GM23338 (cell line): ENCODE data around the gene CLDN7. TPM values are rescaled to one million over a fixed set of nuclear protein-coding genes. Genes with fewer than 3 reads are reported as not detected.

ENCODE experiments used
- ATAC-seq: fragments of 200-7000 bp; cut with Tn5 transposase; 3 replicates; pipeline ENCODE4 v1.9.1; 2020
- DNase-seq: peaks from one replicate; pipeline ENCODE4 v3.0.0-alpha.2; 2015; ENCODE audit warnings: low spot score
- H2AFZ ChIP-seq: fragments of 200-600 bp; sonication (generic); 2 replicates; pipeline ENCODE4 v1.8.0; 2016; ENCODE audit warnings: antibody characterized with exemption, mild to moderate bottlenecking, moderate library complexity
- H3F3A ChIP-seq: fragments of 200-600 bp; sonication (generic); replicated peaks from 2 replicates; pipeline ENCODE4 v1.8.0; 2017; ENCODE audit warnings: antibody characterized with exemption, mixed run types, low read depth
- H3K27ac ChIP-seq: fragments of 200-600 bp; sonication (generic); 2 replicates; pipeline ENCODE4 v1.6.1; 2016; ENCODE audit warnings: low read depth
- H3K27me3 ChIP-seq: fragments of 200-600 bp; sonication (generic); 2 replicates; pipeline ENCODE4 v1.8.0; 2016; ENCODE audit warnings: mild to moderate bottlenecking, mixed run types, moderate library complexity; ENCODE audit not compliant: insufficient read depth
- H3K36me3 ChIP-seq: fragments of 200-600 bp; sonication (generic); 2 replicates; pipeline ENCODE4 v1.8.0; 2016; ENCODE audit warnings: mild to moderate bottlenecking; ENCODE audit not compliant: insufficient read depth
- H3K4me1 ChIP-seq: fragments of 200-600 bp; sonication (generic); 2 replicates; pipeline ENCODE4 v1.8.0; 2016; ENCODE audit warnings: mild to moderate bottlenecking, moderate library complexity; ENCODE audit not compliant: insufficient read depth
- H3K4me2 ChIP-seq: fragments of 200-600 bp; sonication (generic); 2 replicates; pipeline ENCODE4 v1.7.1; 2017; ENCODE audit warnings: mixed run types
- H3K4me3 ChIP-seq: fragments of 200-600 bp; sonication (generic); 2 replicates; pipeline ENCODE4 v1.6.1; 2016; ENCODE audit warnings: mixed run types
- H3K79me2 ChIP-seq: fragments of 200-600 bp; sonication (generic); replicated peaks from 2 replicates; pipeline ENCODE4 v1.8.0; 2017; ENCODE audit warnings: mild to moderate bottlenecking; ENCODE audit not compliant: insufficient read depth
- H3K9me2 ChIP-seq: fragments of 200-600 bp; sonication (generic); 2 replicates; pipeline ENCODE4 v1.8.0; 2017; ENCODE audit not compliant: insufficient read depth
- H4K20me1 ChIP-seq: fragments of 200-600 bp; sonication (generic); replicated peaks from 2 replicates; pipeline ENCODE4 v1.8.0; 2017; ENCODE audit warnings: mild to moderate bottlenecking; ENCODE audit not compliant: insufficient read depth
- H3K27ac Mint-ChIP-seq: 2 replicates; pipeline ENCODE4 v1.8.0; 2020; ENCODE audit warnings: inconsistent platforms, mild to moderate bottlenecking, moderate library complexity, mixed read lengths
- H3K27me3 Mint-ChIP-seq: 3 replicates; pipeline ENCODE4 v1.8.0; 2022; ENCODE audit warnings: low read depth, mild to moderate bottlenecking, moderate library complexity, mixed read lengths, inconsistent platforms; ENCODE audit not compliant: insufficient read depth, poor library complexity
- H3K36me3 Mint-ChIP-seq: 3 replicates; pipeline ENCODE4 v1.8.0; 2021; ENCODE audit warnings: low read depth, mild to moderate bottlenecking, inconsistent platforms, moderate library complexity, mixed read lengths
- H3K4me1 Mint-ChIP-seq: 3 replicates; pipeline ENCODE4 v1.8.0; 2020; ENCODE audit warnings: mild to moderate bottlenecking, inconsistent platforms, mixed read lengths
- H3K4me3 Mint-ChIP-seq: 3 replicates; pipeline ENCODE4 v1.8.0; 2021; ENCODE audit warnings: moderate library complexity, mild to moderate bottlenecking, inconsistent platforms, mixed read lengths
- H3K9me3 Mint-ChIP-seq: 3 replicates; pipeline ENCODE4 v1.8.0; 2020; ENCODE audit warnings: moderate library complexity, mild to moderate bottlenecking, inconsistent platforms, mixed read lengths
- CREB1 ChIP-seq: fragments of 250-450 bp; sonication (Bioruptor Pico); IDR thresholded peaks from 2 replicates; pipeline ENCODE4 v1.5.0; 2020; ENCODE audit warnings: low read depth, mild to moderate bottlenecking, moderate library complexity
- CTCF ChIP-seq, 2 experiments: fragments of 200-600 bp in 1 of 2; sonication (generic) in 1 of 2; conservative IDR thresholded peaks; 2 replicates each; pipeline versions ENCODE4 v1.5.1 to v1.6.1; 2016 to 2017; ENCODE audit warnings: antibody characterized with exemption in 2 of 2, low read depth in 2 of 2, mild to moderate bottlenecking in 2 of 2, moderate library complexity in 1 of 2
- ETS1 ChIP-seq: IDR thresholded peaks from 2 replicates; pipeline ENCODE4 v1.6.1; 2016; ENCODE audit warnings: antibody characterized with exemption
- EZH2 ChIP-seq: fragments of 200-600 bp; sonication (generic); IDR thresholded peaks from one replicate; pipeline ENCODE4 v1.8.0; 2017; ENCODE audit warnings: antibody characterized with exemption, mild to moderate bottlenecking, low read depth; ENCODE audit not compliant: unreplicated experiment
- EZH2phosphoT487 ChIP-seq: fragments of 200-600 bp; sonication (generic); IDR thresholded peaks from one replicate; pipeline ENCODE4 v1.8.1; 2018; ENCODE audit warnings: antibody characterized with exemption; ENCODE audit not compliant: unreplicated experiment
- JUNB ChIP-seq: IDR thresholded peaks from one replicate; pipeline ENCODE4 v1.6.1; 2016; ENCODE audit warnings: antibody characterized with exemption; ENCODE audit not compliant: unreplicated experiment
- NANOG ChIP-seq: IDR thresholded peaks from 2 replicates; pipeline ENCODE4 v1.6.1; 2016; ENCODE audit warnings: antibody characterized with exemption, borderline replicate concordance
- POLR2AphosphoS5 ChIP-seq: IDR thresholded peaks from 2 replicates; pipeline ENCODE4 v1.6.1; 2016; ENCODE audit warnings: antibody characterized with exemption, low read depth
- REST ChIP-seq: IDR thresholded peaks from one replicate; pipeline ENCODE4 v1.6.1; 2018; ENCODE audit warnings: antibody characterized with exemption; ENCODE audit not compliant: unreplicated experiment
- STAT1 ChIP-seq: IDR thresholded peaks from one replicate; pipeline ENCODE4 v1.6.1; 2016; ENCODE audit warnings: antibody characterized with exemption; ENCODE audit not compliant: unreplicated experiment
- ZNF114 ChIP-seq: fragments of 250-450 bp; sonication (Bioruptor Pico); IDR thresholded peaks from 2 replicates; pipeline ENCODE4 v1.5.0; 2020; ENCODE audit warnings: mild to moderate bottlenecking, moderate library complexity
- ZNF331 ChIP-seq: fragments of 250-450 bp; sonication (Bioruptor Pico); IDR thresholded peaks from 2 replicates; pipeline ENCODE4 v1.5.0; 2020; ENCODE audit warnings: low read depth, mild to moderate bottlenecking, moderate library complexity
- polyA plus RNA-seq: library from polyadenylated mRNA; unstranded; fragments of >200 nt; fragmentation: Nextera tagmentation; extraction: Ambion mirVana; gene quantifications from 2 replicates; pipeline ENCODE4 v1.2.1, GENCODE V29; 2016
- total RNA-seq: library from RNA; depleted of rRNA; stranded (reverse); fragments of >200 nt; shearing (Covaris generic); gene quantifications from 2 replicates; pipeline ENCODE4 v1.2.3, GENCODE V29; 2014
- TF ChIP-seq, protein P1 (sequence below): fragments of 250-450 bp; sonication (Bioruptor Pico); IDR thresholded peaks from 2 replicates; pipeline ENCODE4 v1.5.0; 2020; ENCODE audit warnings: mild to moderate bottlenecking, moderate library complexity

The CLDN7 gene
- total and polyA plus RNA-seq, 2 experiments from 2014 or later = 50.7 to 111 TPM

DNA sequence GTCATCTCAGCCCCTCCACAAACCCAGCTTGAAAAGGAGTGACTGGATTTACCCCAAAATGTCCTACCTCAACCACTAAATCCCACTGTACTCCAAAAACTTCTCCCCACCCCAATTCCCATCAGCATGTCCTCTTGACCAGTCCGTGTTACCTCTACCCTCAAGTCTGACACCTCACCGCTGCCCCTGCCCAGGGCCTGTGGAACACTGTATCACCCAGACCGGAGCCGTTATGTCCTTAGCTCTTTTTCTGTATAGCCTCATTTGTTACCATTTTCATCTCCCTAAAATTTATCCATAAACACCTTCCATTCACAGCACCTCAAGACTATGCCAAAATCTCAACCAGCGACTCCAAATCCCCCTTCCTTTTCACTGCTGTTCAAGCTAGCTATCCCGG lies 25.5 kb downstream of the CLDN7 start:
- Mint-ChIP-seq H3K36me3 (peaks cover 55% of the 10 kb centered on the region), H3K27me3 (peaks cover 23% of the 10 kb centered on the region), H3K4me1 (peaks cover 46% of the 10 kb centered on the region), H3K4me3 (peak overlapping the region; percentile 87), H3K27ac (peak overlapping the region; percentile 45), H3K9me3 (peaks cover 3% of the 10 kb centered on the region)
- H3K4me2 ChIP-seq = peak overlapping the region; percentile 82
- no peak for TF ChIP-seq ZNF114 (CRISPR knock-in tag)
- TF ChIP-seq CTCF (conservative IDR thresholded peaks at IDR 0.05; ENCODE audit: low read depth in 2 of 2) = no peak
- TF ChIP-seq CREB1 (CRISPR knock-in tag) = no peak
- TF ChIP-seq POLR2AphosphoS5 = no peak
- no peak for TF ChIP-seq REST
- TF ChIP-seq EZH2phosphoT487 = no peak
- TF ChIP-seq, protein P1, sequence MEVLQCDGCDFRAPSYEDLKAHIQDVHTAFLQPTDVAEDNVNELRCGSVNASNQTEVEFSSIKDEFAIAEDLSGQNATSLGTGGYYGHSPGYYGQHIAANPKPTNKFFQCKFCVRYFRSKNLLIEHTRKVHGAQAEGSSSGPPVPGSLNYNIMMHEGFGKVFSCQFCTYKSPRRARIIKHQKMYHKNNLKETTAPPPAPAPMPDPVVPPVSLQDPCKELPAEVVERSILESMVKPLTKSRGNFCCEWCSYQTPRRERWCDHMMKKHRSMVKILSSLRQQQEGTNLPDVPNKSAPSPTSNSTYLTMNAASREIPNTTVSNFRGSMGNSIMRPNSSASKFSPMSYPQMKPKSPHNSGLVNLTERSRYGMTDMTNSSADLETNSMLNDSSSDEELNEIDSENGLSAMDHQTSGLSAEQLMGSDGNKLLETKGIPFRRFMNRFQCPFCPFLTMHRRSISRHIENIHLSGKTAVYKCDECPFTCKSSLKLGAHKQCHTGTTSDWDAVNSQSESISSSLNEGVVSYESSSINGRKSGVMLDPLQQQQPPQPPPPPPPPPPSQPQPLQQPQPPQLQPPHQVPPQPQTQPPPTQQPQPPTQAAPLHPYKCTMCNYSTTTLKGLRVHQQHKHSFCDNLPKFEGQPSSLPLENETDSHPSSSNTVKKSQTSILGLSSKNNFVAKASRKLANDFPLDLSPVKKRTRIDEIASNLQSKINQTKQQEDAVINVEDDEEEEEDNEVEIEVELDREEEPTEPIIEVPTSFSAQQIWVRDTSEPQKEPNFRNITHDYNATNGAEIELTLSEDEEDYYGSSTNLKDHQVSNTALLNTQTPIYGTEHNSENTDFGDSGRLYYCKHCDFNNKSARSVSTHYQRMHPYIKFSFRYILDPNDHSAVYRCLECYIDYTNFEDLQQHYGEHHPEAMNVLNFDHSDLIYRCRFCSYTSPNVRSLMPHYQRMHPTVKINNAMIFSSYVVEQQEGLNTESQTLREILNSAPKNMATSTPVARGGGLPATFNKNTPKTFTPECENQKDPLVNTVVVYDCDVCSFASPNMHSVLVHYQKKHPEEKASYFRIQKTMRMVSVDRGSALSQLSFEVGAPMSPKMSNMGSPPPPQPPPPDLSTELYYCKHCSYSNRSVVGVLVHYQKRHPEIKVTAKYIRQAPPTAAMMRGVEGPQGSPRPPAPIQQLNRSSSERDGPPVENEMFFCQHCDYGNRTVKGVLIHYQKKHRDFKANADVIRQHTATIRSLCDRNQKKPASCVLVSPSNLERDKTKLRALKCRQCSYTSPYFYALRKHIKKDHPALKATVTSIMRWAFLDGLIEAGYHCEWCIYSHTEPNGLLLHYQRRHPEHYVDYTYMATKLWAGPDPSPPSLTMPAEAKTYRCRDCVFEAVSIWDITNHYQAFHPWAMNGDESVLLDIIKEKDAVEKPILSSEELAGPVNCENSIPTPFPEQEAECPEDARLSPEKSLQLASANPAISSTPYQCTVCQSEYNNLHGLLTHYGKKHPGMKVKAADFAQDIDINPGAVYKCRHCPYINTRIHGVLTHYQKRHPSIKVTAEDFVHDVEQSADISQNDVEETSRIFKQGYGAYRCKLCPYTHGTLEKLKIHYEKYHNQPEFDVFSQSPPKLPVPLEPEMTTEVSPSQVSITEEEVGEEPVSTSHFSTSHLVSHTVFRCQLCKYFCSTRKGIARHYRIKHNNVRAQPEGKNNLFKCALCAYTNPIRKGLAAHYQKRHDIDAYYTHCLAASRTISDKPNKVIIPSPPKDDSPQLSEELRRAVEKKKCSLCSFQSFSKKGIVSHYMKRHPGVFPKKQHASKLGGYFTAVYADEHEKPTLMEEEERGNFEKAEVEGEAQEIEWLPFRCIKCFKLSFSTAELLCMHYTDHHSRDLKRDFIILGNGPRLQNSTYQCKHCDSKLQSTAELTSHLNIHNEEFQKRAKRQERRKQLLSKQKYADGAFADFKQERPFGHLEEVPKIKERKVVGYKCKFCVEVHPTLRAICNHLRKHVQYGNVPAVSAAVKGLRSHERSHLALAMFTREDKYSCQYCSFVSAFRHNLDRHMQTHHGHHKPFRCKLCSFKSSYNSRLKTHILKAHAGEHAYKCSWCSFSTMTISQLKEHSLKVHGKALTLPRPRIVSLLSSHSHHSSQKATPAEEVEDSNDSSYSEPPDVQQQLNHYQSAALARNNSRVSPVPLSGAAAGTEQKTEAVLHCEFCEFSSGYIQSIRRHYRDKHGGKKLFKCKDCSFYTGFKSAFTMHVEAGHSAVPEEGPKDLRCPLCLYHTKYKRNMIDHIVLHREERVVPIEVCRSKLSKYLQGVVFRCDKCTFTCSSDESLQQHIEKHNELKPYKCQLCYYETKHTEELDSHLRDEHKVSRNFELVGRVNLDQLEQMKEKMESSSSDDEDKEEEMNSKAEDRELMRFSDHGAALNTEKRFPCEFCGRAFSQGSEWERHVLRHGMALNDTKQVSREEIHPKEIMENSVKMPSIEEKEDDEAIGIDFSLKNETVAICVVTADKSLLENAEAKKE (CRISPR knock-in tag) = no peak
- no peak for TF ChIP-seq NANOG
- no peak for TF ChIP-seq ZNF331 (CRISPR knock-in tag)
- no peak for TF ChIP-seq EZH2
- no peak for TF ChIP-seq JUNB
- TF ChIP-seq STAT1 = no peak
- TF ChIP-seq ETS1 = no peak
- no peak overlapping the region for H2AFZ ChIP-seq
- peak overlapping the region; percentile 88 for H3K27ac ChIP-seq
- peaks cover 37% of the 10 kb centered on the region for H3F3A ChIP-seq
- peaks cover 67% of the 10 kb centered on the region for H3K79me2 ChIP-seq
- peaks cover 26% of the 10 kb centered on the region for H4K20me1 ChIP-seq
- H3K36me3 ChIP-seq = peaks cover 17% of the 10 kb centered on the region
- H3K4me3 ChIP-seq = peak overlapping the region; percentile 99; the same call in 1 of the 2 replicates
- no peak for ATAC-seq
- H3K9me2 ChIP-seq = no peaks in the 10 kb centered on the region
- DNase-seq = no peak
- peaks cover 28% of the 10 kb centered on the region for H3K4me1 ChIP-seq
- no peaks in the 10 kb centered on the region for H3K27me3 ChIP-seq
